HG03103 (cell line): ENCODE measurements around the gene PYHIN1.
A peak's percentile ranks its signal among the peaks of the same experiment; 100 is the strongest.

ENCODE experiments used
- ATAC-seq: cut with Tn5 transposase; IDR thresholded peaks from one replicate; pipeline ENCODE4 v1.9.1; 2021; ENCODE audit warnings: low read depth; ENCODE audit not compliant: unreplicated experiment

PYHIN1 gene

DNA sequence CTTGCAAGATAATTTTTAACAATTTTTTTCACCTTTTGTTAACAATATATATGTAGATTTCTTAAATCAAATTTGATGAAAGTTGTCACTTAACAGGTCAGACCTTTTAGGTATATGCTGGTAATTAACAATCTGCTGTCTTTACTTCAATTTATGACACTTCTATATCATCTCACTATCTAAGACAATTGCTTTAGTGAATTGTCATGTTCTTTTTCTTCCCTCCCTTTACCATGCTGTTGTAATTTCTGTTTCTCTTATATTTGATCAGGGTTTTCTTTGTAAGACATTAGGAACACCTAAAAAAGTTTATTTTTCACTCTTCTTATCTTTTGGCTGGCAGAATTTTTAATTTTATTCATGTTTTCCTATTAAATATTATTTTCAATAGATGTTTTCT lies 80.4 kb downstream of the PYHIN1 start:
- ATAC-seq: no peak

DNA sequence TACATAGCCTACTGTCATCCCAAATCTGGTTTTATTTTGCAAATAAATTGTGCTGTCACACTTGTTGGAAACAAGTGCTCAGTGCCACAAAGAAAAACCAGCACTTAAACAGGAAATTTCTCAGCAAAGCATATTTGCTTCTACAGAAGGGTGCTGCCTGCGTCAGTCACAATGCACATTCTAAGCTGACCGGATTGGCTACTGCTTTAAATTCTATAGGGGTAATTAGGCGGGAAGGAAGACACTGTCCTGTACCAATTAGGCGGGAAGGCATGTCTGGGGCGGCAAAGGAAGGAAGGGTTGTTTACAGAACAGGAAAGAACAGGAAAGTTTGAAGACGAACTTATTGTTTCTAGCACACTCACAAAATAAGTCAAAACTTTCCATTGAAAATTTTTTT lies 81.1 kb downstream of the PYHIN1 start:
- peak; percentile 37 for ATAC-seq

GRCh38 chr1:159014003-159014571 lies 82.7 kb downstream of the PYHIN1 start:
- ATAC-seq: no peak

DNA sequence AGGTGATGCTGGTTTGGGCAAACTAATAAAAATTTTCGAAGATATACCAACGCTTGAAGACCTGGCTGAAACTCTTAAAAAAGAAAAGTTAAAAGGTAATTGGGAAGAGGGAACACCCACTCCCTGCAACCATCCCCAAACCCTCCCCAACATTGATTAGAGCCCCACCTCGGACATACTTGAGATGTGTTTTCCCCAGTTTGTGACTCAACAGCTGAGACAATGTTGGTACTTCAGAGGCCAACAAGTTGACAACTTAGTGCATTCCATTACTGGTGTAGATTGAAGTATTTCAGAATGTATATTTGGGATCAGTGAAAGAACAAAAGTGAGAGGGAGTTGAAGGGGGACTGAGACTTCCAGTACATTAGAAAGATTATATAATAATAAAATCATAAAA lies 83.5 kb downstream of the PYHIN1 start:
- ATAC-seq: no peak

GRCh38 chr1:159015440-159015909 lies 84.1 kb downstream of the PYHIN1 start:
- ATAC-seq: peak; percentile 91

DNA sequence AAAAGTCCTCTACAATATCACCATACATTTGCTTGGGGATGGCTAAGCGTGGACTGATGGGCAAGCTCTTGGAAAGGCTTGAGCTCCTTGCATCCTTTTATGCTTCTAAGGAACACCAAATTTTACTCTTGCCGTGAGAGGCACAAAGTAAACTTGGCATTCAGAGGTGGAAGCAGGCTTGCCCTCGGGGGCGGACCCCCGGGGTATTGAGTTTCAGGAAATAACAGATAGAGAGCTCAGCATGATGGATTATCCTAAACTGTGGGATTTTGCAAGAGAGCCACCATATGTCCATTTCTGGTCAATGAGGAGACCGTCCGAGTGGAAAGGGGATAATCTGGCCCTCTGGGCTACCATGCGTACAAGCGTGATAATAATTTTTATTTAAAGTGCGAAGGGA lies 92.4 kb downstream of the PYHIN1 start:
- no peak for ATAC-seq

DNA sequence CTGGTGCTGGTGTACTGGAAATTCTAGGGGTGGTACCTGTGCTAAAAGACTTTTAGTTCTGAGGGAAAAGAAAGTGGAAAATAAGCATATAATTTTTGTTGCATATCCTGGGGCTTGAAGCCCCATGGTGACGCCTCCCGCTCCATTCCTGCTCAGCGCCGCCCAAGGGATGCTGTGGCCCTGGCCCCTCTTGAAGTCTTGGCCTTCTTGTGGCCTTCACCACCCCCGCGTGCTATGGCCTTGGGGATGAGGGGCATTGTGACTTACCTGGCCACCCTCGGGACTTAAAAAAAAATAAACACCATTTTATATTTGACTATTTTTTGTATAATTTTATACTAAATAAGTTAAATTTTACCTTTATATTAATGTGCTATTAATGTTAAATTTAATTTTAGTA lies 93.7 kb downstream of the PYHIN1 start:
- ATAC-seq: no peak
